ENCODE measurements around the gene SNX25. TPM values are rescaled to one million over a fixed set of nuclear protein-coding genes. Genes with fewer than 3 reads are reported as not detected.

Gene SNX25
- total RNA-seq, 4 donors from 2014 or later: 36.9 to 71.3 (median 42.7) TPM

- Histone ChIP-seq H3K27me3 (no peaks in the 10 kb centered on the region), H3K9me3 (no peaks in the 10 kb centered on the region), H3K4me1 (no peaks in the 10 kb centered on the region), H3K27ac (no peak overlapping the region), H3K4me3 (replicated peaks in 1 of 3) (no peak overlapping the region), H3K36me3 (peaks cover 12 to 23% of the 10 kb centered on the region in 2 donors)
- 93 to 95% methylated on average over 6 of the region's 6 CpGs for WGBS, 2 donors
- intact Hi-C loops (cut with DNase I): no loop called here
- TF ChIP-seq POLR2A (IDR thresholded peaks at IDR 0.05) (no peak), CTCF (IDR thresholded peaks at IDR 0.05) (no peak)
- no peak for DNase-seq
Measured at GRCh38 chr4:185405296-185405999, 196.1 kb downstream of the SNX25 start.

- intact Hi-C loops (cut with DNase I): no loop called here
- no peak overlapping the region for H3K27ac ChIP-seq
- no peaks in the 10 kb centered on the region for H3K27me3 ChIP-seq
- no peak overlapping the region for H3K4me3 ChIP-seq (replicated peaks in 1 of 3)
- no peak for TF ChIP-seq POLR2A (IDR thresholded peaks at IDR 0.05)
- no peak for TF ChIP-seq CTCF (IDR thresholded peaks at IDR 0.05)
- H3K4me1 ChIP-seq: peaks cover 5 to 10% of the 10 kb centered on the region in 2 donors
- H3K36me3 ChIP-seq: peaks cover 4 to 20% of the 10 kb centered on the region in 2 donors
- no peaks in the 10 kb centered on the region for H3K9me3 ChIP-seq
- 95 to 96% methylated on average over 2 of the region's 2 CpGs for WGBS, 2 donors
- no peak for DNase-seq
Measured at GRCh38 chr4:185408432-185408831, 199.0 kb downstream of the SNX25 start.

DNA sequence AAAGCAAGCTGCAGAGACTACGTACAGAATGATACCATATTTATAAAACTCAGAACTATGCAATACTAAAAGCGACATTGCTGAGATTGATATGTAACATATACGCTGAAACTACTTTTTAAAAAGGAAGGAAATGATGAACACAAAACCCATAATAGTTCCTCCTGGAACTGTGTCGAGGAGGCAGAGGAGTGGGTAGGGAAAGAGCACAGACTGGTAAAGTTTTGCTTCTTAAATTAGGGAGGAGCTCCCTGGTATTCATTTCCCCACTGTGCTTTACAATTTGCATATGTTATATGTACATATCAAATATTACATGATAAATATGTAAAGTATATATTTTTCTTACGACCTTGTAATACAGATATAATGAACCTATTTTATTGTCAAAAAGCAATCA is 202.5 kb downstream of the SNX25 start:
- TF ChIP-seq CTCF (IDR thresholded peaks at IDR 0.05): no peak
- no peak for TF ChIP-seq POLR2A (IDR thresholded peaks at IDR 0.05)
- peak overlapping the region in 1 of 3 donors; percentile 25 for H3K27ac ChIP-seq
- H3K9me3 ChIP-seq: no peaks in the 10 kb centered on the region
- peaks cover 0 to 15% of the 10 kb centered on the region in 2 donors for H3K36me3 ChIP-seq
- DNase-seq: no peak
- H3K27me3 ChIP-seq: no peaks in the 10 kb centered on the region
- intact Hi-C loops (cut with DNase I): no loop called here
- H3K4me1 ChIP-seq: peaks cover 6 to 10% of the 10 kb centered on the region in 2 donors
- no peak overlapping the region for H3K4me3 ChIP-seq (replicated peaks in 1 of 3)
- 81 to 86% methylated on average over 5 of the region's 5 CpGs for WGBS, 2 donors

- peak overlapping the region in 1 of 3 donors; percentile 25 for H3K27ac ChIP-seq
- intact Hi-C loops (cut with DNase I): no loop called here
Measured at GRCh38 chr4:185412412-185412811, 203.0 kb downstream of the SNX25 start.

More at GRCh38 chr4:185412412-185412811, 203.0 kb downstream of the SNX25 start:
- Histone ChIP-seq H3K36me3 (peaks cover 0 to 20% of the 10 kb centered on the region in 2 donors), H3K9me3 (no peaks in the 10 kb centered on the region), H3K4me1 (peaks cover 6 to 10% of the 10 kb centered on the region in 2 donors), H3K27me3 (no peaks in the 10 kb centered on the region), H3K4me3 (replicated peaks in 1 of 3) (no peak overlapping the region)
- TF ChIP-seq CTCF (IDR thresholded peaks at IDR 0.05): no peak
- TF ChIP-seq POLR2A (IDR thresholded peaks at IDR 0.05): no peak
- DNase-seq: no peak
- 84 to 89% methylated on average over 5 of the region's 5 CpGs for WGBS, 2 donors

Other genes starting within 250 kb of the SNX25 start
- gene HELT, start 191.1 kb upstream of the SNX25 start, total RNA-seq: not detected
- 10 to 100 TPM; 26.7 to 56.7 (median 41.8) TPM for gene SLC25A4, start 66.3 kb upstream of the SNX25 start, total RNA-seq
- gene CFAP97, start 5.6 kb upstream of the SNX25 start, total RNA-seq: 10 to 100 TPM; 44.5 to 63.3 (median 59.1) TPM
- gene LRP2BP, start 186.3 kb downstream of the SNX25 start, total RNA-seq: 1 to 10 TPM; 1.4 to 3.1 (median 2.3) TPM
- gene ANKRD37, start 187.2 kb downstream of the SNX25 start, total RNA-seq: 10 to 100 TPM in 2 of 4 donors, 1 to 10 TPM in 2; 3.8 to 17.1 (median 9.8) TPM
- 10 to 100 TPM; 44.1 to 59.5 (median 53.4) TPM for gene UFSP2, start 216.4 kb downstream of the SNX25 start, total RNA-seq